ENCODE data around the gene IFT88. TPM values are rescaled to one million over a fixed set of nuclear protein-coding genes. Genes with fewer than 3 reads are reported as not detected.

The IFT88 gene
- total and polyA plus RNA-seq, 5 experiments from 2014 or later = 6.3 to 18.6 (median 8.6) TPM

DNA sequence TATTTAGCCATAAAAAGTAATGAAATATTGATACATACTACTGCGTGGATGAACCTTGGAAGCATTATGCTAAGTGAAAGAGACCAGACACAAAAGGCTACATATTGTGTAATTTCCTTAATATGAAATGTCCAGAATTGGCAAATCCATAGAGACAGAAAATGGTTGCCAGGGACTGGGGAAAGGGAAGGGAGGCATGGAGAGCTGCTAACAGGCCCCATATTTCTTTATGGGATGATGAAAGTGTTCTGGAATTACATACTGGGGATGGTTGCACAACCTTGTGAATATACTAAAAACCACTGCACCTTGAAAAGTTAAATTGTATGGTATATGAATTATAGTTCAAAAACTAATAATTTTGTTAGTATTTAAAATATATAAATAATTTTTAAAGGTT lies 3.6 kb downstream of the IFT88 start:
- POLR2A ChIA-PET = interaction anchor here (1.2 kb wide), 1 partner anchor 94 kb away, joined by 3 read pairs; no protein-coding TSS in a partner anchor
- H3K4me1 Mint-ChIP-seq = peaks cover 8 to 29% (median 22%) of the 10 kb centered on the region in 4 donors
- H3K36me3 Mint-ChIP-seq = peaks cover 7 to 29% (median 18%) of the 10 kb centered on the region in 3 donors
- no peaks in the 10 kb centered on the region for H3K27me3 Mint-ChIP-seq
- H3K9me3 Mint-ChIP-seq = peaks cover 0 to 12% (median 0%) of the 10 kb centered on the region in 9 donors
- DNase-seq = no peak
- peak overlapping the region in 1 of 10 donors; percentile 27 for H3K27ac Mint-ChIP-seq
- H3K4me3 Mint-ChIP-seq = no peak overlapping the region
- ATAC-seq = no peak

DNA sequence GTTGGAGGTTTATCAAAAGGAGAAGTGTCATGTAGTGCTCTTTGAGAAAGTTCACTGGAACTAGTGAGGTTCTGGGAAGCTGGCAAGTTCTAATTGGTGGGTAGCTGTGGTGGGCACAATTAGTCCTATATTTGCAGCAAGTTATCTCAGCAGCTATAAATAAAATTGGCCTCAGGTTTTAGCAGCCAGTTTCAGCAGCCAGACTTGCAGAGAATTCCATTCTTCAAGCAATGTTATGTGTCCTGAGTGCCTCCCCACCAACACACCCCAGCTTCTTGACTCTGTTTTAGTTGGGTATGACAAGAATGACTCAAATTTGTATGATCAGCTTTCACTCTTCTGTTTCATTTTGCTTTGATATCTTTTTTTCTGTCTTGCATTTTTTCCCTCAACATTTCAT lies 4.7 kb downstream of the IFT88 start:
- Mint-ChIP-seq H3K27me3 (no peaks in the 10 kb centered on the region), H3K27ac (peak overlapping the region in 2 of 10 donors; percentile 9 to 14), H3K36me3 (peaks cover 16 to 40% (median 30%) of the 10 kb centered on the region in 3 donors), H3K4me1 (peaks cover 7 to 29% (median 18%) of the 10 kb centered on the region in 4 donors), H3K4me3 (no peak overlapping the region), H3K9me3 (peaks cover 0 to 13% (median 0%) of the 10 kb centered on the region in 9 donors)
- ATAC-seq = no peak
- POLR2A ChIA-PET = interaction anchor here (0.6 kb wide), 1 partner anchor 96 kb away, joined by 4 read pairs; no protein-coding TSS in a partner anchor
- DNase-seq = no peak

GRCh38 chr13:20573186-20573585 lies 6.2 kb downstream of the IFT88 start:
- DNase-seq = no peak
- Mint-ChIP-seq H3K4me1 (peaks cover 1 to 21% (median 9%) of the 10 kb centered on the region in 4 donors), H3K27me3 (no peaks in the 10 kb centered on the region), H3K27ac (no peak overlapping the region), H3K9me3 (peaks cover 0 to 13% (median 3%) of the 10 kb centered on the region in 9 donors), H3K4me3 (no peak overlapping the region), H3K36me3 (peaks cover 25 to 53% (median 42%) of the 10 kb centered on the region in 3 donors)
- POLR2A ChIA-PET = no interaction called here
- ATAC-seq = no peak

GRCh38 chr13:20573636-20574035 lies 6.7 kb downstream of the IFT88 start:
- POLR2A ChIA-PET = no interaction called here
- peaks cover 30 to 55% (median 46%) of the 10 kb centered on the region in 3 donors for H3K36me3 Mint-ChIP-seq

DNA sequence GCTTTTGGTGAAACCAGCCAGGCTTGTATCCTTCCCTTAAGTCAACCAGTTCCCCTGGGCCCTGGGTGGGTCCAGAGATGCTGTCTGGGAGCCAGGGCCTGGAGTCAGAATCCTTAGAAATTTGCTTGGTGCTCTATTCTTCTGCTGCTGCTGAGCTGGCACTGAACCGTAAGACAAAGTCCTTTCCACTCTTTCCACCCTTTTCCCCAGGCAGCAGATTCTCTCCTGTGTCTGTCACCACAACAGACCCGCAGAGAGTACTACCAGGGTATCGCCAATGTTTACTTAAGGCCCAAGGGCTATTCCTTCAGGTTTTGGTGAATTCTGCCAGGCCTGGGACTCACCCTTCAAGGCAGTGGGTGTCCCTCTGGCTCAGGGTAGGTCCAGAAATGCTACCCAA lies 12.2 kb downstream of the IFT88 start:
- ATAC-seq = no peak
- peak overlapping the region in 1 of 10 donors; percentile 40 for H3K27ac Mint-ChIP-seq

More at GRCh38 chr13:20573636-20574035, 6.7 kb downstream of the IFT88 start:
- Mint-ChIP-seq H3K9me3 (peaks cover 0 to 13% (median 4%) of the 10 kb centered on the region in 9 donors), H3K4me1 (peaks cover 3 to 21% (median 8%) of the 10 kb centered on the region in 4 donors), H3K27me3 (no peaks in the 10 kb centered on the region), H3K27ac (no peak overlapping the region), H3K4me3 (no peak overlapping the region)
- DNase-seq = no peak
- no peak for ATAC-seq

DNA sequence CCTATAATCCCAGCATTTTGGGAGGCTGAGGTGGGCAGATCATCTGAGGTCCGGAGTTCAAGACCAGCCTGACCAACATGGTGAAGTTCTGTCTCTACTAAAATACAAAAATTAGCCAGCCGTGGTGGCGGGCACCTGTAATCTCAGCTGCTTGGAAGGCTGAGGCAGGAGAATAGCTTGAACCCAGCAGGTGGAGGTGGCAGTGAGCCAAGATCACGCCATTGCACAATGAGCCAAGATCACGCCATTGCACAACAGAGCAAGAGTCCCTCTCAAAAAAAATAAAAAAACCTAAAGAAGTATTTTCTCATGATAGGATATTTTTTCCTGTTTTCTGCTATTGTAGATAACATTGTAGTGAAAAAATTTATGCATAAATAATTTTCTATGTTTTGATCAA lies 13.3 kb downstream of the IFT88 start:
- Mint-ChIP-seq H3K9me3 (peaks cover 7 to 18% (median 10%) of the 10 kb centered on the region in 9 donors), H3K36me3 (peaks cover 55 to 85% (median 71%) of the 10 kb centered on the region in 3 donors), H3K27ac (no peak overlapping the region), H3K4me3 (no peak overlapping the region), H3K4me1 (peaks cover 0 to 9% (median under 1%) of the 10 kb centered on the region in 4 donors), H3K27me3 (no peaks in the 10 kb centered on the region)
- POLR2A ChIA-PET = no interaction called here
- ATAC-seq (no peak), DNase-seq (no peak)

More for the DNA sequence above, 12.2 kb downstream of the IFT88 start:
- DNase-seq = no peak
- H3K4me3 Mint-ChIP-seq = no peak overlapping the region
- POLR2A ChIA-PET = no interaction called here
- H3K4me1 Mint-ChIP-seq = peaks cover 0 to 12% (median 1%) of the 10 kb centered on the region in 4 donors
- peaks cover 54 to 85% (median 71%) of the 10 kb centered on the region in 3 donors for H3K36me3 Mint-ChIP-seq
- peaks cover 0 to 14% (median 8%) of the 10 kb centered on the region in 9 donors for H3K9me3 Mint-ChIP-seq
- no peaks in the 10 kb centered on the region for H3K27me3 Mint-ChIP-seq

DNA sequence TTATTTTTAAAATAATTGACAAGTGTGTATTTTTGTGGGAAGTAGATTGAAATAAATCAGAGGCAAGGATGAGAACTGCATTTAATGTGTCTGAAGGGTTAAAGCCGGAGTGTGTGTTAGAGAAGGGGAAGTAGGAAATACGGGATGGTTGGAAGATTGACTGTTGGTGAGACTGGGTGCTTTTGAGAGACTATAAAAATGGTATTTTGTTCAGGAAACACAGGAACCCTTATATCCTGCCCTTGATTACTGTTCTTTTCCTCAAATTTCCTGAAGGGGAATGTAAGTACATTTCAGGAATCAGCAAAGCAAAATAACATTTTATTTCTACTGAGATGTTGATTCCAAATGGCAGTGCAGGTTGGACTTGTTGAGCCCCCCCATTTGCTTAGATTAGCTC lies 15.1 kb downstream of the IFT88 start:
- DNase-seq (no peak), ATAC-seq (no peak)
- H3K4me1 Mint-ChIP-seq = peaks cover 0 to 2% (median under 1%) of the 10 kb centered on the region in 4 donors
- H3K4me3 Mint-ChIP-seq = no peak overlapping the region
- H3K36me3 Mint-ChIP-seq = peaks cover 51 to 79% (median 67%) of the 10 kb centered on the region in 3 donors
- H3K27ac Mint-ChIP-seq = peak overlapping the region in 1 of 10 donors; percentile 79
- peaks cover 3 to 14% (median 8%) of the 10 kb centered on the region in 9 donors for H3K9me3 Mint-ChIP-seq
- H3K27me3 Mint-ChIP-seq = no peaks in the 10 kb centered on the region
- POLR2A ChIA-PET = no interaction called here

- H3K4me3 Mint-ChIP-seq = no peak overlapping the region
- POLR2A ChIA-PET = interaction anchor here (0.6 kb wide), 1 partner anchor 19 kb away, joined by 3 read pairs; no protein-coding TSS in a partner anchor
- ATAC-seq = no peak
- DNase-seq = no peak
- no peaks in the 10 kb centered on the region for H3K27me3 Mint-ChIP-seq
- H3K36me3 Mint-ChIP-seq = peaks cover 36 to 75% (median 59%) of the 10 kb centered on the region in 3 donors
- H3K4me1 Mint-ChIP-seq = peaks cover 0 to 2% (median 0%) of the 10 kb centered on the region in 4 donors
- no peak overlapping the region for H3K27ac Mint-ChIP-seq
- peaks cover 0 to 14% (median 8%) of the 10 kb centered on the region in 9 donors for H3K9me3 Mint-ChIP-seq
These were observed 16.9 kb downstream of the IFT88 start for GRCh38 chr13:20583803-20584293.

GRCh38 chr13:20585371-20585770 lies 18.4 kb downstream of the IFT88 start:
- Mint-ChIP-seq H3K27ac (no peak overlapping the region), H3K4me3 (no peak overlapping the region), H3K4me1 (peaks cover 0 to 2% (median 0%) of the 10 kb centered on the region in 4 donors), H3K9me3 (peaks cover 0 to 14% (median 8%) of the 10 kb centered on the region in 9 donors), H3K36me3 (peaks cover 33 to 70% (median 50%) of the 10 kb centered on the region in 3 donors), H3K27me3 (no peaks in the 10 kb centered on the region)
- DNase-seq = no peak
- POLR2A ChIA-PET = no interaction called here
- ATAC-seq = no peak

DNA sequence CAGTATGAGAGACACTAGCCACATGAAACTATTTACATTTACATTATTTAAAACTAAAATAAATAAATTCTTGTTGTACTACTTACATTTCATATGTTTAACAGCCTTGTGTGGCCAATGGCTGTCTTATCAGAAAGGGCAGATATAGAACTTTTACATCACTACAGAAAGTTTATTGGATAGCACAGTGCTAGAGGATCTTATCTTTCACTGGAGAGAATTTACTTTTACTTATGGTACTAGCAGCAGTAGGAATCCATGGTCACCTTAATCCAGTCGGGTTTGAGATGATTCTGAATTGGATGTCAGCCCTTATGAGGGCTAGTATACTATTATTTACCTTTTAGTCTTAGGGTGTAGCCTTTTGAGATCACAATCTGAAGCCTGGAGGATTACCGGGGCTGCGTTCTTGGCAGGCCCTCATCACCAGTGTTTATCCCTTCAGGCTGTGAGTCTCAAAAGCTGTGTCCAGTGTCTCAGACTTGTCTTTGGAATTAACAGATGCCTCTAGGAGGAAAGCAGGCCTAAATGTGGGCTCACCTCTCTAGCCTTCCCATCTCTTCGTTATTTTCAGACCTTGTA lies 21.7 kb downstream of the IFT88 start:
- Mint-ChIP-seq H3K27me3 (no peaks in the 10 kb centered on the region), H3K36me3 (peaks cover 19 to 56% (median 36%) of the 10 kb centered on the region in 3 donors), H3K4me1 (peaks cover 0 to 2% (median 0%) of the 10 kb centered on the region in 4 donors), H3K4me3 (no peak overlapping the region), H3K9me3 (peaks cover 0 to 12% (median 7%) of the 10 kb centered on the region in 9 donors), H3K27ac (no peak overlapping the region)
- POLR2A ChIA-PET = no interaction called here
- DNase-seq = no peak
- ATAC-seq = no peak

DNA sequence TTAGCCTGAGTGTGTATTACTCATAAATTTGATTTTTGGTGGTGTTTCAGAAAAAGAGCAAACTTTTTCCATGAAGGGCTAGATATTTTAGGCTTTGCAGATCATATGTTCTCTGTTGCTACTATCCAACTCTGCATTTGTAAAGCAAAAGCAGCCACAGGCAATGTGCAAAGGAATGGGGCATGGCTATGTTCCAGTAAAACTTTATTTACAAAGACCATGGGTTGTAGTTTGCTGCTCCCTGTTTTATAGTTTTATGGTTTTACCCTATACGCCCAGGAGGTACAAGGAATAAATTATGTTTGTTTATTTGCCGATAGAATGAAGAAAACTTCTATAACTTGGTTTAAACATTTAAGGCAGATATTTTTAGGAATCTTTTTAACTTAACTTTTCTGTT lies 23.6 kb downstream of the IFT88 start:
- H3K27me3 Mint-ChIP-seq = no peaks in the 10 kb centered on the region
- H3K36me3 Mint-ChIP-seq = peaks cover 5 to 46% (median 23%) of the 10 kb centered on the region in 3 donors

GRCh38 chr13:20592606-20593005 lies 25.6 kb downstream of the IFT88 start:
- Mint-ChIP-seq H3K4me3 (no peak overlapping the region), H3K9me3 (no peaks in the 10 kb centered on the region), H3K4me1 (peaks cover 0 to 1% (median 0%) of the 10 kb centered on the region in 4 donors), H3K27ac (no peak overlapping the region), H3K27me3 (no peaks in the 10 kb centered on the region), H3K36me3 (peaks cover 0 to 46% (median 15%) of the 10 kb centered on the region in 3 donors)
- ATAC-seq (no peak), DNase-seq (no peak)
- POLR2A ChIA-PET = no interaction called here

More for the DNA sequence above, 23.6 kb downstream of the IFT88 start:
- Mint-ChIP-seq H3K27ac (no peak overlapping the region), H3K4me3 (no peak overlapping the region), H3K4me1 (peaks cover 0 to 2% (median under 1%) of the 10 kb centered on the region in 4 donors), H3K9me3 (no peaks in the 10 kb centered on the region)
- ATAC-seq = no peak
- no peak for DNase-seq
- POLR2A ChIA-PET = no interaction called here

- H3K27me3 Mint-ChIP-seq = no peaks in the 10 kb centered on the region
- H3K4me1 Mint-ChIP-seq = peaks cover 0 to 1% (median 0%) of the 10 kb centered on the region in 4 donors
- ATAC-seq = no peak
- no peak overlapping the region for H3K27ac Mint-ChIP-seq
- H3K36me3 Mint-ChIP-seq = peaks cover 0 to 46% (median 15%) of the 10 kb centered on the region in 3 donors
- no peak overlapping the region for H3K4me3 Mint-ChIP-seq
- no peak for DNase-seq
- POLR2A ChIA-PET = no interaction called here
- no peaks in the 10 kb centered on the region for H3K9me3 Mint-ChIP-seq
These were observed 27.3 kb downstream of the IFT88 start for GRCh38 chr13:20594280-20594679.

Data from naive thymus-derived CD8-positive, alpha-beta T cell (primary cell).